ENCODE data around the gene IL23R.
"Not testable (repeated sequence)": the region's sequence is repeated elsewhere in the genome, so short reads cannot be mapped to it uniquely, and the experiment has no call there.

GRCh38 chr1:67207398-67207797 is 41.1 kb downstream of the IL23R start:
- TF ChIP-seq POLR2A (IDR thresholded peaks at IDR 0.05; ENCODE audit: low read depth, low read length); TAF1 (IDR thresholded peaks at IDR 0.05; ENCODE audit: borderline replicate concordance, low read depth, low read length): not testable (repeated sequence)
